GM21367 (cell line): ENCODE measurements around the gene TP53TG5.

ENCODE experiments used
- ATAC-seq: cut with Tn5 transposase; IDR thresholded peaks from one replicate; pipeline ENCODE4 v1.9.1; 2021; ENCODE audit not compliant: unreplicated experiment

Gene TP53TG5

DNA sequence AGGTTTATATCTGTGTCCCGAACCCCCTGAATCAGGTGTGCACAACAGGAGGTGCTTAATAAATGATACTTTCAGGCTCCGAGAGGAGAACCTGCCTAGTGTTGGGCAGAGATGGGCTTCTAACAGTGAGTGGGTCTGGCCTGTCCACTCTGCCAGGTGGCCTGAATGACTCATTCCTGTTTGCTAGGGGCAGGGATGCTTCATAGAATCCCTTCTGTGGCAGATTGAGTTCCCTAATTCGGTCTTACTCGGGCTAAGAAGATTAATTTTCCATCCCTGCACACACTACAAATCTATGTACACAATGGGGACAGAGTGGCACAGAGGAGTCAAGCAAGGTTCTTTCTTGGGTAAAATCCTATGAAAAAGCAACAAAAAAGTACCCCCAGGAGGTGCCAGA, 49.7 kb downstream of the TP53TG5 start:
- ATAC-seq = no peak

DNA sequence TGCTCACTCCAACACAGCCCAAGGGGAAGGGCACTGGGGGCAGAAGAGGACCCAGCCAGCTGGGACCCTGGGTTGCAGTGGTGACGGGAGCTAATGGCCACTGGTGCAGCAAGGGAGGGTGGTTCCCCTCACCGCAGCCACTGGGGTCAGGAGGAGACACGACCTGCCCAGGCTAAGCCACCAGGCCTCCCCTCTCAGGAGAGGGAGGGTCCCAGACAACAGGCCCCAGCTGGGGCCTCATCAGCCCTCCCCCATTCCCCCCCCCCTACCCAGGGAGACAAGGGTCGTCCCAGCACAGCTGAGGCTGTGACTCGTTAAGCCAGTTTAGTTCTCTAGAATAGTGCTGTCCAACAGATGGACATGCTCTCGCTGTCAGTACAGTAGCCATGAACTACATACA, 52.8 kb downstream of the TP53TG5 start:
- no peak for ATAC-seq

DNA sequence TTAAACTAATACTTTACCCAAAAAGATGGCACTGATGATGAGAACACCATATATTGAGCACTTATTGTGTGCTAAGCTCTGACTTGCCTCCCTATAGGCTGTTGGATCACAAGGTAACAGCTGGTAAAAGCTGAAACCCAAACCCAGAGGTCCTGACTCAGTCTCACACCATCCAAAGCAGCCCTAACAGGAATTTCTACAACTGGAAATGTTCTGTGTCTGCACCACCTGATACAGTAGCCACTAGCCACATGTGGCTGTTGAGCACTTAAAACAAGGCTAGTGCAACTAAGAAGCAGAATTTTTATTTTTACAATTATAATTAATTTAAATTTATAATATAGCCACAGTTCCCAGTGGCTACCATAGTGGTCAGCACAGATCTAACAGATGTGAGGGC, 54.4 kb downstream of the TP53TG5 start:
- no peak for ATAC-seq

DNA sequence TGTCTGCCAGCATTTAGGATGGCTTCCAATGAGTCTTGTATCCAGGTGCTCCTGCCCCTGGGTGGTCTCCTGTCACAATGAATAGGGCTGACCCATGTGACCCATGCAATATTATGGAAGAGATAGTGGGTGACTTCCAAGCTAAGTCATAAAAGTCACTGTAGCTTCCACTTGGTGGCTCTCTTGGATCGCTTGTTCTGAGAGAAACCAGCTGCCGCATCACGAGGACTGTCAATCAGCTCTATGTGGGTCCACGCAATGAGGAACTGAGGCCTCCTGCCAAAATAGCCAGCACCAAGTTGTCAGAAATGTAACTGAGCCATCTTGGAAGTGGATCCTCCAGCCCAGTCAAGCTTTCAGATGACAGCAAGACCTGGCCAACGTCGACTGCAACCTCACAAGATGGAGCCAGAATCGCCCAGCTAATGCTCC, 55.2 kb downstream of the TP53TG5 start:
- no peak for ATAC-seq
